CD4-positive, alpha-beta T cell treated with Interleukin-15 for 4 hours (primary cell): ENCODE results near the gene KDM5C.

Experiments used
- DNase-seq: peaks from one replicate; pipeline ENCODE4 v3.0.0-alpha.2; 2020; ENCODE audit warnings: low spot score

KDM5C gene

GRCh38 chrX:53224860-53225797, at the start of gene KDM5C:
KDM5C (minus strand) TSS chrX:53225207; CDS start chrX:53224889, 318 bp downstream.
- peak; percentile 88 for DNase-seq

- DNase-seq = no peak
Observed at GRCh38 chrX:53272808-53273337, 47.9 kb upstream of the KDM5C start.

GRCh38 chrX:53269536-53270107, 44.6 kb upstream of the KDM5C start:
- DNase-seq = no peak

GRCh38 chrX:53268173-53268572, 43.2 kb upstream of the KDM5C start:
- no peak for DNase-seq

- DNase-seq = no peak
Observed at GRCh38 chrX:53266914-53267313, 41.9 kb upstream of the KDM5C start.

GRCh38 chrX:53265771-53266574, 41.0 kb upstream of the KDM5C start:
- no peak for DNase-seq

- no peak for DNase-seq
Observed at GRCh38 chrX:53263597-53264094, 38.6 kb upstream of the KDM5C start.

GRCh38 chrX:53262918-53263394, 37.9 kb upstream of the KDM5C start:
- no peak for DNase-seq

- DNase-seq = no peak
Observed at GRCh38 chrX:53262189-53262917, 37.3 kb upstream of the KDM5C start.

GRCh38 chrX:53261355-53261972, 36.5 kb upstream of the KDM5C start:
- no peak for DNase-seq

- no peak for DNase-seq
Observed at GRCh38 chrX:53260836-53261235, 35.8 kb upstream of the KDM5C start.

- DNase-seq = no peak
Observed at GRCh38 chrX:53257670-53258423, 32.8 kb upstream of the KDM5C start.

- DNase-seq = no peak
Observed at GRCh38 chrX:53257166-53257565, 32.2 kb upstream of the KDM5C start.

GRCh38 chrX:53256446-53257041, 31.5 kb upstream of the KDM5C start:
- DNase-seq = no peak

- no peak for DNase-seq
Observed at GRCh38 chrX:53255738-53256191, 30.8 kb upstream of the KDM5C start.

- no peak for DNase-seq
Observed at GRCh38 chrX:53254570-53255461, 29.8 kb upstream of the KDM5C start.

GRCh38 chrX:53253293-53254020, 28.4 kb upstream of the KDM5C start:
- DNase-seq = no peak

GRCh38 chrX:53251307-53251706, 26.3 kb upstream of the KDM5C start:
- DNase-seq = no peak
